H9 (cell line): ENCODE measurements around the gene WBP2. TPM values are rescaled to one million over a fixed set of nuclear protein-coding genes. Genes with fewer than 3 reads are reported as not detected.

Experiments used
- DNase-seq: peaks from one replicate; pipeline ENCODE4 v3.0.0-alpha.2; 2017
- H2AFZ ChIP-seq: one replicate; pipeline ENCODE4 v1.6.1; 2013; ENCODE audit warnings: mild to moderate bottlenecking, low read length, control low read depth, moderate library complexity
- H2AK5ac ChIP-seq: 2 replicates; pipeline ENCODE4 v1.6.1; 2013; ENCODE audit warnings: low read length, control low read depth, mixed read lengths; ENCODE audit not compliant: insufficient read length
- H2BK120ac ChIP-seq: one replicate; pipeline ENCODE4 v1.6.1; 2013; ENCODE audit warnings: low read depth, mild to moderate bottlenecking, low read length, control low read depth, inconsistent platforms; ENCODE audit not compliant: poor library complexity, severe bottlenecking
- H2BK12ac ChIP-seq: 2 replicates; pipeline ENCODE4 v1.6.1; 2013; ENCODE audit warnings: low read length, control low read depth, mixed read lengths, low read depth; ENCODE audit not compliant: insufficient read length
- H2BK15ac ChIP-seq: 2 replicates; pipeline ENCODE4 v1.6.1; 2013; ENCODE audit warnings: low read depth, low read length, control low read depth
- H2BK20ac ChIP-seq: one replicate; pipeline ENCODE4 v1.6.1; 2013; ENCODE audit warnings: low read depth, mild to moderate bottlenecking, low read length, control low read depth, inconsistent platforms; ENCODE audit not compliant: poor library complexity, severe bottlenecking
- H2BK5ac ChIP-seq: 2 replicates; pipeline ENCODE4 v1.6.1; 2013; ENCODE audit warnings: low read length, control low read depth, mixed read lengths; ENCODE audit not compliant: insufficient read length
- H3K14ac ChIP-seq: 2 replicates; pipeline ENCODE4 v1.6.1; 2013; ENCODE audit warnings: low read length, control low read depth; ENCODE audit not compliant: insufficient read depth
- H3K18ac ChIP-seq: 2 replicates; pipeline ENCODE4 v1.6.1; 2013; ENCODE audit warnings: low read depth, mild to moderate bottlenecking, mixed read lengths, low read length, control low read depth; ENCODE audit not compliant: insufficient read length
- H3K23ac ChIP-seq: 2 replicates; pipeline ENCODE4 v1.6.1; 2013; ENCODE audit warnings: low read length, control low read depth, mixed read lengths, low read depth; ENCODE audit not compliant: insufficient read length
- H3K23me2 ChIP-seq: 2 replicates; pipeline ENCODE4 v1.6.1; 2013; ENCODE audit warnings: low read depth, mild to moderate bottlenecking, mixed read lengths, low read length, control low read depth; ENCODE audit not compliant: insufficient read length, poor library complexity, severe bottlenecking
- H3K27ac ChIP-seq: 2 replicates; pipeline ENCODE4 v1.5.1; 2013; ENCODE audit warnings: low read length, control low read depth, mixed read lengths, low read depth; ENCODE audit not compliant: insufficient read length
- H3K27me3 ChIP-seq: 2 replicates; pipeline ENCODE4 v1.6.1; 2013; ENCODE audit warnings: low read length, control low read depth, inconsistent platforms; ENCODE audit not compliant: insufficient read depth
- H3K4ac ChIP-seq: 2 replicates; pipeline ENCODE4 v1.6.1; 2013; ENCODE audit warnings: low read depth, mild to moderate bottlenecking, control low read depth, inconsistent platforms, low read length, moderate library complexity
- H3K4me1 ChIP-seq: 2 replicates; pipeline ENCODE4 v1.6.1; 2013; ENCODE audit warnings: low read length, control low read depth, inconsistent platforms; ENCODE audit not compliant: insufficient read depth
- H3K4me2 ChIP-seq: 2 replicates; pipeline ENCODE4 v1.6.1; 2013; ENCODE audit warnings: low read length, control low read depth, mixed read lengths; ENCODE audit not compliant: insufficient read length, insufficient read depth
- H3K56ac ChIP-seq: 2 replicates; pipeline ENCODE4 v1.6.1; 2013; ENCODE audit warnings: low read depth, mild to moderate bottlenecking, mixed read lengths, low read length, control low read depth; ENCODE audit not compliant: insufficient read length
- H3K79me1 ChIP-seq: 2 replicates; pipeline ENCODE4 v1.6.1; 2013; ENCODE audit warnings: low read depth, mild to moderate bottlenecking, moderate library complexity, low read length, control low read depth, inconsistent platforms; ENCODE audit not compliant: insufficient read depth, poor library complexity, severe bottlenecking
- H3K79me2 ChIP-seq: 2 replicates; pipeline ENCODE4 v1.6.1; 2013; ENCODE audit warnings: low read length, control low read depth, inconsistent platforms; ENCODE audit not compliant: insufficient read depth
- H3K9ac ChIP-seq: 2 replicates; pipeline ENCODE4 v1.6.1; 2013; ENCODE audit warnings: low read length, control low read depth, mixed read lengths; ENCODE audit not compliant: insufficient read length; ENCODE audit errors: extremely low read depth
- H3K9me3 ChIP-seq: one replicate; pipeline ENCODE4 v1.6.1; 2013; ENCODE audit warnings: low read depth, low read length, inconsistent platforms; ENCODE audit not compliant: control insufficient read depth
- H3T11ph ChIP-seq: one replicate; pipeline ENCODE4 v1.6.1; 2013; ENCODE audit warnings: mild to moderate bottlenecking, low read length, control low read depth, inconsistent platforms
- H4K20me1 ChIP-seq: one replicate; pipeline ENCODE4 v1.6.1; 2013; ENCODE audit not compliant: control insufficient read depth, insufficient read length, insufficient read depth
- H4K5ac ChIP-seq: 2 replicates; pipeline ENCODE4 v1.6.1; 2013; ENCODE audit warnings: low read depth, mild to moderate bottlenecking, mixed read lengths, low read length, control low read depth; ENCODE audit not compliant: insufficient read length
- H4K8ac ChIP-seq: replicated peaks from 2 replicates; pipeline ENCODE4 v1.6.1; 2013; ENCODE audit warnings: low read length, control low read depth, mixed read lengths, low read depth; ENCODE audit not compliant: insufficient read length
- H4K91ac ChIP-seq: 2 replicates; pipeline ENCODE4 v1.6.1; 2013; ENCODE audit warnings: low read depth, mild to moderate bottlenecking, moderate library complexity, mixed read lengths, low read length, control low read depth; ENCODE audit not compliant: insufficient read length
- H3K27ac Mint-ChIP-seq, 3 experiments: 2 replicates in 2 of 3; 3 replicates in 1 of 3; pipeline ENCODE4 v1.8.0; 2020 to 2021; ENCODE audit warnings: mixed read lengths in 3 of 3, mild to moderate bottlenecking in 1 of 3, moderate library complexity in 1 of 3
- H3K27me3 Mint-ChIP-seq: 2 replicates; pipeline ENCODE4 v1.8.0; 2021; ENCODE audit warnings: low read depth, mild to moderate bottlenecking, moderate library complexity, mixed read lengths
- H3K36me3 Mint-ChIP-seq, 3 experiments: 2 replicates in 2 of 3; 3 replicates in 1 of 3; pipeline ENCODE4 v1.8.0; 2020 to 2021; ENCODE audit warnings: low read depth in 3 of 3, mixed read lengths in 3 of 3; ENCODE audit not compliant: insufficient read depth in 1 of 3
- H3K4me1 Mint-ChIP-seq, 2 experiments: 2 replicates each; pipeline ENCODE4 v1.8.0; 2020; ENCODE audit warnings: mixed read lengths in 2 of 2
- H3K4me3 Mint-ChIP-seq, 2 experiments: 2 replicates in 1 of 2; 3 replicates in 1 of 2; pipeline ENCODE4 v1.8.0; 2020 to 2021; ENCODE audit warnings: mild to moderate bottlenecking in 2 of 2, mixed read lengths in 2 of 2, moderate library complexity in 1 of 2
- H3K9me3 Mint-ChIP-seq, 2 experiments: 2 replicates in 1 of 2; 3 replicates in 1 of 2; pipeline ENCODE4 v1.8.0; 2020; ENCODE audit warnings: mild to moderate bottlenecking in 2 of 2, mixed read lengths in 2 of 2, moderate library complexity in 1 of 2
- CTCF ChIP-seq: fragments of 200-600 bp; sonication (generic); conservative IDR thresholded peaks from 3 replicates; pipeline ENCODE4 v1.8.0; 2021; ENCODE audit warnings: antibody characterized with exemption, mild to moderate bottlenecking
- WGBS: extraction: QIAGEN DNeasy Blood & Tissue Kit; methylation state at CpG from one replicate; pipeline ENCODE4 v1.1.7; 2013; ENCODE audit warnings: missing lambda C conversion rate, low lambda C conversion rate, mixed read lengths; ENCODE audit not compliant: insufficient read length; ENCODE audit errors: extremely low coverage; 5-methylcytosine and 5-hydroxymethylcytosine counted together
- total RNA-seq: library from RNA; stranded (reverse); gene quantifications from 2 replicates; pipeline ENCODE4 v1.2.1, GENCODE V29; 2021

The WBP2 gene
- total RNA-seq, 1 experiment from 2014 or later: 63.2 TPM

DNA sequence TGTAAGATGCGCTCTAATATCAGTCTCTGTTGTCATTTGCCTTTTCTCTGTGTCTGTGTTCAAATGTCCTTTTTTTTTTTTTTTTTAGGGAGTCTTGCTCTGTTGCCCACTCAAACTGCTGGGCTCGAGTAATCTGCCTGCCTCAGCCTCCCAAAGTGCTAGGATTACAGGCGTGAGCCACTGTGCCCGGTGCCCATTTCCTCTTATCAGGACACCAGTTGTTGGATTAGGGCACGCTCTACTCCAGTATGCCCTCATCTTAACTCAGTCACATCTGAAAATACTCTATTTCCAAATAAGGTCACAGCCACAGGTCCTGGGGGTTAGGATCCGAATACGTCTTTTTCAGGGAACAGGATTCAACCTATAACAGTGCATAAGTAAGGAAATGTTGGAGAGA is 25.1 kb upstream of the WBP2 start:
- WGBS: no CpG with 5 or more reads among the region's 7 CpGs
- H2BK120ac ChIP-seq: no peak overlapping the region

More for the DNA sequence above, 25.1 kb upstream of the WBP2 start:
- Histone ChIP-seq H3K79me2 (no peaks in the 10 kb centered on the region), H3K23me2 (peaks cover 8% of the 10 kb centered on the region), H4K91ac (no peak overlapping the region), H2BK20ac (no peak overlapping the region), H3K79me1 (no peaks in the 10 kb centered on the region), H3K4me1 (peaks cover 3% of the 10 kb centered on the region; the same call in 1 of the 2 replicates), H3K14ac (no peak overlapping the region), H4K8ac (no peak overlapping the region), H2BK12ac (no peak overlapping the region), H3K4ac (no peak overlapping the region), H3K56ac (no peak overlapping the region), H3K9ac (no peak overlapping the region), H3T11ph (no peak overlapping the region), H3K9me3 (no peaks in the 10 kb centered on the region), H4K20me1 (no peaks in the 10 kb centered on the region), H3K27me3 (peaks cover 3% of the 10 kb centered on the region; the same call in 1 of the 2 replicates), H3K27ac (no peak overlapping the region), H3K18ac (no peak overlapping the region), H2BK5ac (no peak overlapping the region), H2BK15ac (no peak overlapping the region), H3K23ac (no peak overlapping the region), H4K5ac (no peak overlapping the region), H2AFZ (no peak overlapping the region), H3K4me2 (no peak overlapping the region), H2AK5ac (no peak overlapping the region)
- no peak for TF ChIP-seq CTCF
- 0 out of 5 replicates have a peak overlapping the region, but pooled peaks of 1 of the 2 experiments have one; percentile 22 for H3K4me3 Mint-ChIP-seq
- H3K36me3 Mint-ChIP-seq: no peaks in the 10 kb centered on the region; a peak in 2 of 7 replicates
- DNase-seq: no peak
- H3K27ac Mint-ChIP-seq: no peak overlapping the region
- peaks cover 49% of the 10 kb centered on the region for H3K27me3 Mint-ChIP-seq
- H3K4me1 Mint-ChIP-seq: peaks cover 17 to 18% of the 10 kb centered on the region in 2 experiments
- H3K9me3 Mint-ChIP-seq: no peaks in the 10 kb centered on the region; a peak in 1 of 5 replicates
